Ishikawa (cell line): ENCODE data around the gene SV2C.

Experiments used
- CEBPB ChIP-seq: IDR thresholded peaks from 2 replicates; pipeline ENCODE4 v1.6.1; 2012
- CREB1 ChIP-seq: IDR thresholded peaks from 2 replicates; pipeline ENCODE4 v1.6.1; 2012; ENCODE audit warnings: low read depth
- EGR1 ChIP-seq: IDR thresholded peaks from 2 replicates; pipeline ENCODE4 v1.6.1; 2012
- EP300 ChIP-seq: IDR thresholded peaks from 2 replicates; pipeline ENCODE4 v1.6.1; 2012; ENCODE audit warnings: borderline replicate concordance
- FOXM1 ChIP-seq: IDR thresholded peaks from 2 replicates; pipeline ENCODE4 v1.6.1; 2012; ENCODE audit warnings: low read depth, borderline replicate concordance
- NFIC ChIP-seq: IDR thresholded peaks from 2 replicates; pipeline ENCODE4 v1.6.1; 2012
- RAD21 ChIP-seq: IDR thresholded peaks from 2 replicates; pipeline ENCODE4 v1.6.1; 2012; ENCODE audit warnings: low read depth
- TAF1 ChIP-seq: IDR thresholded peaks from 2 replicates; pipeline ENCODE4 v1.6.1; 2012; ENCODE audit warnings: low read depth, mild to moderate bottlenecking
- TCF12 ChIP-seq: IDR thresholded peaks from 2 replicates; pipeline ENCODE4 v1.6.1; 2012; ENCODE audit warnings: low read depth
- TEAD4 ChIP-seq: IDR thresholded peaks from 2 replicates; pipeline ENCODE4 v1.6.1; 2012
- YY1 ChIP-seq: IDR thresholded peaks from 2 replicates; pipeline ENCODE4 v1.6.1; 2012; ENCODE audit warnings: low read depth
- ZBTB7A ChIP-seq: IDR thresholded peaks from 2 replicates; pipeline ENCODE4 v1.6.1; 2012; ENCODE audit warnings: low read depth
- TF ChIP-seq, protein P1 (sequence below): IDR thresholded peaks from 2 replicates; pipeline ENCODE4 v1.6.1; 2012
- TF ChIP-seq, protein P2 (sequence below): IDR thresholded peaks from 2 replicates; pipeline ENCODE4 v1.6.1; 2012; ENCODE audit warnings: low read depth, mild to moderate bottlenecking
- TF ChIP-seq, protein P3 (sequence below): IDR thresholded peaks from 2 replicates; pipeline ENCODE4 v1.6.1; 2012

Gene SV2C

DNA sequence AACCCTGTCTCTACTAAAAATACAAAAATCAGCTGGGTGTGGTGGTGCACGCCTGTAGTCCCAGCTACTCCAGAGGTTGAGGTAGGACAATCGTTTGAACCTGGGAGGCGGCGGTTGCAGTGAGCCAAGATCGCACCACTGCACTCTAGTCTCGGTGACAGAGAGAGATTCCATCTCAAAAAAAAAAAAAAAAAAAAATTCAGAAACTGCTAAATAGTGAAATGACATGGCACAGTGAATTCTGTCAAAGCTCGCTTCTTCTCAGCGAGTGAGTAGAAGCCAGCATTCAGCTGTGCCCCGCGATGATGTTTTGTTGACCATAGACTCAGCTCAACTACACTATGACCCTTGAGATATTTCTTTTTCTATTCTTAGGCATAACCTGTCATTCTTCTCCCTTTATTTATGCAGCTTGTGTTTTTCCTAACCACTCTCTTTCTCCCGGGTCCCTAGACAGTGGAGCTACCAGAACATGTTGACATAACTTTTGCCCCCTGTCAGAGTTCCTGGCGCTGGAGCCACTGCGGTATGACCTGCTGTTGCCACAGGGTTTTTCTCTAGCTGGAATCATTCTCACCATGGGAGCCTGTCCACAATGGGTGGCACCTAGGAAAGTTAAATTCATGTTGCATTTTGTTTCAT lies 306.5 kb downstream of the SV2C start:
- no peak for TF ChIP-seq TEAD4
- TF ChIP-seq, protein P1, sequence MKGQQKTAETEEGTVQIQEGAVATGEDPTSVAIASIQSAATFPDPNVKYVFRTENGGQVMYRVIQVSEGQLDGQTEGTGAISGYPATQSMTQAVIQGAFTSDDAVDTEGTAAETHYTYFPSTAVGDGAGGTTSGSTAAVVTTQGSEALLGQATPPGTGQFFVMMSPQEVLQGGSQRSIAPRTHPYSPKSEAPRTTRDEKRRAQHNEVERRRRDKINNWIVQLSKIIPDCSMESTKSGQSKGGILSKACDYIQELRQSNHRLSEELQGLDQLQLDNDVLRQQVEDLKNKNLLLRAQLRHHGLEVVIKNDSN = no peak
- TF ChIP-seq NFIC = no peak
- TF ChIP-seq, protein P2, sequence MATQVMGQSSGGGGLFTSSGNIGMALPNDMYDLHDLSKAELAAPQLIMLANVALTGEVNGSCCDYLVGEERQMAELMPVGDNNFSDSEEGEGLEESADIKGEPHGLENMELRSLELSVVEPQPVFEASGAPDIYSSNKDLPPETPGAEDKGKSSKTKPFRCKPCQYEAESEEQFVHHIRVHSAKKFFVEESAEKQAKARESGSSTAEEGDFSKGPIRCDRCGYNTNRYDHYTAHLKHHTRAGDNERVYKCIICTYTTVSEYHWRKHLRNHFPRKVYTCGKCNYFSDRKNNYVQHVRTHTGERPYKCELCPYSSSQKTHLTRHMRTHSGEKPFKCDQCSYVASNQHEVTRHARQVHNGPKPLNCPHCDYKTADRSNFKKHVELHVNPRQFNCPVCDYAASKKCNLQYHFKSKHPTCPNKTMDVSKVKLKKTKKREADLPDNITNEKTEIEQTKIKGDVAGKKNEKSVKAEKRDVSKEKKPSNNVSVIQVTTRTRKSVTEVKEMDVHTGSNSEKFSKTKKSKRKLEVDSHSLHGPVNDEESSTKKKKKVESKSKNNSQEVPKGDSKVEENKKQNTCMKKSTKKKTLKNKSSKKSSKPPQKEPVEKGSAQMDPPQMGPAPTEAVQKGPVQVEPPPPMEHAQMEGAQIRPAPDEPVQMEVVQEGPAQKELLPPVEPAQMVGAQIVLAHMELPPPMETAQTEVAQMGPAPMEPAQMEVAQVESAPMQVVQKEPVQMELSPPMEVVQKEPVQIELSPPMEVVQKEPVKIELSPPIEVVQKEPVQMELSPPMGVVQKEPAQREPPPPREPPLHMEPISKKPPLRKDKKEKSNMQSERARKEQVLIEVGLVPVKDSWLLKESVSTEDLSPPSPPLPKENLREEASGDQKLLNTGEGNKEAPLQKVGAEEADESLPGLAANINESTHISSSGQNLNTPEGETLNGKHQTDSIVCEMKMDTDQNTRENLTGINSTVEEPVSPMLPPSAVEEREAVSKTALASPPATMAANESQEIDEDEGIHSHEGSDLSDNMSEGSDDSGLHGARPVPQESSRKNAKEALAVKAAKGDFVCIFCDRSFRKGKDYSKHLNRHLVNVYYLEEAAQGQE = no peak
- TF ChIP-seq FOXM1 = no peak
- no peak for TF ChIP-seq CREB1
- TF ChIP-seq YY1 = no peak
- TF ChIP-seq RAD21 = no peak
- no peak for TF ChIP-seq CEBPB
- TF ChIP-seq, protein P3, sequence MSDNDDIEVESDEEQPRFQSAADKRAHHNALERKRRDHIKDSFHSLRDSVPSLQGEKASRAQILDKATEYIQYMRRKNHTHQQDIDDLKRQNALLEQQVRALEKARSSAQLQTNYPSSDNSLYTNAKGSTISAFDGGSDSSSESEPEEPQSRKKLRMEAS = no peak
- no peak for TF ChIP-seq TCF12
- TF ChIP-seq EGR1 = no peak
- TF ChIP-seq EP300 = no peak
- no peak for TF ChIP-seq TAF1

DNA sequence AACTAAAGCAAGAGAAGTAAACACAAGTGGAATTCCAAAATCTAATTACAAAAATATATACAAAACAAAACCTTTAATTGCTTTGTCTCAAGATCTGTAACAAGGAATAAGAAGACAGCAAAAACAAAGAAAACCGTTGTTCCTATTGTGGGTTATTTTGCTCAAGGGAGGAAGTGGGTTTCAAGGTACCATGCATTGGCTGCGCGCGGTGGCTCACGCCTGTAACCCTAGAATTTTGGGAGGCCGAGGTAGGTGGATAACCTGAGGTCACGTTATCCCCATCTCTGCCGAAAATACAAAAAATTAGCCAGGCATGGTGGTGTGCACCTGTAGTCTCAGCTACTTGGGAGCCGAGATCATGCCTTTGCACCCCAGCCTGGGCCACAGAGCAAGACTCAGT lies 307.8 kb downstream of the SV2C start:
- TF ChIP-seq CEBPB = no peak
- no peak for TF ChIP-seq FOXM1
- TF ChIP-seq, protein P1 = no peak
- no peak for TF ChIP-seq YY1
- no peak for TF ChIP-seq EGR1
- no peak for TF ChIP-seq RAD21
- TF ChIP-seq TEAD4 = no peak
- TF ChIP-seq ZBTB7A = no peak
- TF ChIP-seq EP300 = no peak
- TF ChIP-seq, protein P2 = no peak
- TF ChIP-seq NFIC = no peak
- TF ChIP-seq, protein P3 = no peak
- TF ChIP-seq TAF1 = no peak
- no peak for TF ChIP-seq CREB1
- TF ChIP-seq TCF12 = no peak

DNA sequence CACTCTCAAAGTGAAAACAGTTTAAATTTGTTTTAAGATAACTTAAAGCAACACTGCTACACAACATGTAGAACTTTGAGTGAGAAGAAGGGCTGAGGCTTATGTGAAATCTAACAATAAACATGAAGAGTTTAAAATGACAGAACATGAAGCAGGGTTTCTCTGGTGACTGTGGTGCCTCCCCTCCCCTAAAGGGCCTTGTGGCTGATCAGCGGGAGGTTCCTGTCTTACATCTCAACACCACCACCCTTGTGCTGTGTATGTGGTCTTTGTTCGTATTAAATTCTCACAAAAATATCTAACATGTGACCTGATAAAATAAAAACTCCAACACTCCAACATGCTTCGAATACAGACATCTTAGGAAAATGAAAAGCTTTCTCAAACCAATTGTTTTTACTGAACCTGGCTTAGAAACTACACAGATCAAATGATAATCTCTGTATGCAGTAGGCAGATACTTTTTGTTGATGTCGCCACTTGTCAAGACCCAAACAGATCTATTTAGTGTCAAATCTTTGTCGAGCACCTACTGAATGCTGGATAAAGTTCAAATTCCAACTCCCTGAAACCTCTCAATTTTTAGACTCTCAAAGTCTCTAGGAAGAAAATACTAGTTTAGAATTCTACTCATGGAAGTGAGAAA lies 310.0 kb downstream of the SV2C start:
- TF ChIP-seq EP300 (no peak), EGR1 (no peak), TCF12 (no peak), CEBPB (no peak), ZBTB7A (no peak), TAF1 (no peak), YY1 (no peak), CREB1 (no peak), RAD21 (no peak), NFIC (no peak), TEAD4 (no peak), FOXM1 (no peak)
- TF ChIP-seq, protein P2 = no peak
- TF ChIP-seq, protein P1 = no peak
- TF ChIP-seq, protein P3 = no peak
